Endothelial cell of umbilical vein (primary cell): ENCODE data around the gene CCDC88B. TPM values are rescaled to one million over a fixed set of nuclear protein-coding genes. Genes with fewer than 3 reads are reported as not detected.

Experiments
- BruUV-seq: library from RNA; stranded (reverse); fragments of 400-500 nt; replicated peaks from 2 replicates; lab custom pipeline; 2021; lab: Mats Ljungman, UMichigan
- CTCF ChIA-PET: fragments of 300-600, 350-600 bp; sonication (Branson Sonifier 250); formaldehyde crosslinking; loops from one replicate; lab custom pipeline; 2021; ENCODE audit warnings: antibody characterized with exemption, inconsistent platforms; lab: Charles Lee
- POLR2A ChIA-PET: fragments of 300-600, 350-600 bp; sonication (Branson Sonifier 250); formaldehyde crosslinking; loops from one replicate; lab custom pipeline; 2021; ENCODE audit warnings: antibody characterized with exemption, inconsistent platforms; lab: Charles Lee
- DNase-seq: peaks from one replicate; pipeline ENCODE4 v3.0.0-alpha.2; 2011; ENCODE audit warnings: low read depth, low spot score
- FAIRE-seq: peaks from 2 replicates; lab custom pipeline; 2011; peaks lifted over from hg19 to GRCh38; lab: Jason Lieb, UNC
- H2AFZ ChIP-seq: 2 replicates; pipeline ENCODE4 v1.6.0; 2012; ENCODE audit warnings: low read depth, low read length, control low read depth, inconsistent platforms
- H3K27ac ChIP-seq: 2 replicates; pipeline ENCODE4 v1.5.1; 2011; ENCODE audit warnings: low read depth, mild to moderate bottlenecking, control low read depth, low read length, moderate library complexity; ENCODE audit not compliant: insufficient read depth
- H3K27me3 ChIP-seq, 2 experiments: 2 replicates each; pipeline versions ENCODE4 v1.6.0 to v1.6.1; 2011; ENCODE audit warnings: low read length in 2 of 2, mixed read lengths in 1 of 2; ENCODE audit not compliant: control insufficient read depth in 2 of 2, insufficient read depth in 2 of 2
- H3K36me3 ChIP-seq, 2 experiments: 2 replicates in 1 of 2; 3 replicates in 1 of 2; pipeline ENCODE4 v1.5.1; 2011; ENCODE audit warnings: low read length in 2 of 2, mild to moderate bottlenecking in 1 of 2, moderate library complexity in 1 of 2; ENCODE audit not compliant: control insufficient read depth in 2 of 2, insufficient read depth in 2 of 2; ENCODE audit errors: extremely low read depth in 1 of 2
- H3K4me1 ChIP-seq: 3 replicates; pipeline ENCODE4 v1.5.1; 2011; ENCODE audit warnings: mild to moderate bottlenecking, low read length; ENCODE audit not compliant: control insufficient read depth, insufficient read depth; ENCODE audit errors: extremely low read depth
- H3K4me2 ChIP-seq: 2 replicates; pipeline ENCODE4 v1.6.1; 2011; ENCODE audit warnings: low read length, control low read depth, mixed read lengths; ENCODE audit not compliant: insufficient read depth
- H3K4me3 ChIP-seq, 3 experiments: fragments of 200-600 bp in 1 of 3; sonication (generic), shearing (Covaris generic) in 1 of 3; replicated peaks in 1 of 3; 2 replicates each; pipeline ENCODE4 v1.5.1; 2011 to 2016; ENCODE audit warnings: control low read depth in 3 of 3, low read length in 3 of 3, mild to moderate bottlenecking in 2 of 3, inconsistent platforms in 1 of 3, low read depth in 1 of 3, moderate library complexity in 1 of 3; ENCODE audit not compliant: insufficient read depth in 1 of 3
- H3K79me2 ChIP-seq: 2 replicates; pipeline ENCODE4 v1.6.0; 2012; ENCODE audit warnings: low read length, inconsistent platforms; ENCODE audit not compliant: control insufficient read depth, insufficient read depth
- H3K9ac ChIP-seq: replicated peaks from 2 replicates; pipeline ENCODE3; 2011; ENCODE audit warnings: low read length, control low read depth; ENCODE audit not compliant: insufficient read depth; ENCODE audit errors: extremely low read depth
- H3K9me1 ChIP-seq: replicated peaks from 3 replicates; pipeline ENCODE4 v1.6.0; 2011; ENCODE audit warnings: mild to moderate bottlenecking, low read length; ENCODE audit not compliant: control insufficient read depth, insufficient read depth; ENCODE audit errors: extremely low read depth
- H3K9me3 ChIP-seq: replicated peaks from 2 replicates; pipeline ENCODE4 v1.5.1; 2012; ENCODE audit warnings: low read length, inconsistent platforms; ENCODE audit not compliant: control insufficient read depth, insufficient read depth
- H4K20me1 ChIP-seq: replicated peaks from 2 replicates; pipeline ENCODE3; 2011; ENCODE audit warnings: mild to moderate bottlenecking, low read length; ENCODE audit not compliant: control insufficient read depth, insufficient read depth; ENCODE audit errors: extremely low read depth
- EZH2 ChIP-seq: IDR thresholded peaks from 2 replicates; pipeline ENCODE4 v1.6.1; 2012; ENCODE audit warnings: borderline replicate concordance, low read depth, mild to moderate bottlenecking, moderate library complexity, low read length, inconsistent platforms; ENCODE audit not compliant: severe bottlenecking
- GATA2 ChIP-seq: IDR thresholded peaks from 2 replicates; pipeline ENCODE4 v1.7.0; 2011; ENCODE audit warnings: low read depth, mild to moderate bottlenecking, moderate library complexity, mixed read lengths, low read length; ENCODE audit not compliant: insufficient read length, insufficient read depth
- dilution Hi-C: fragments of 300-500 bp; cut with MboI; formaldehyde crosslinking; loops from one replicate; pipeline ENCODE4 v1.15.0; 2019; ENCODE audit warnings: low sequenced_read_pairs; ENCODE audit not compliant: extremely low pct_ligation_motif_present
- intact Hi-C: fragments of 100-400 bp; cut with micrococcal nuclease; formaldehyde crosslinking; loops from one replicate; pipeline ENCODE4 v1.10.0; 2022
- polyA plus RNA-seq, 4 experiments: library from polyadenylated mRNA; depleted of rRNA in 3 of 4; stranded (reverse) in 3 of 4; unstranded in 1 of 4; fragments of >200 nt; gene quantifications; 2 replicates each; pipeline versions ENCODE4 v1.2.1 to v1.2.3, GENCODE V29; 2011 to 2012; ENCODE audit warnings: missing spikeins in 1 of 4
- total RNA-seq: library from RNA; stranded (reverse); gene quantifications from 2 replicates; pipeline ENCODE4 v1.2.3, GENCODE V29; 2021
- TF ChIP-seq, protein P1 (sequence below), 2 donors: IDR thresholded peaks; 1 replicate in 1 of 2; 2 replicates in 1 of 2; pipeline ENCODE4 v1.5.1; 2011; ENCODE audit warnings: low read length in 2 of 2, mild to moderate bottlenecking in 2 of 2, moderate library complexity in 2 of 2, control low read depth in 1 of 2, inconsistent platforms in 1 of 2, low read depth in 1 of 2; ENCODE audit not compliant: insufficient read depth in 1 of 2; ENCODE audit errors: extremely low read depth in 1 of 2

The CCDC88B gene
- total and polyA plus RNA-seq, 2 donors (not counting 3 experiments of a cell fraction or from before 2014, with no cell fraction given) = 1.8 to 2.7 TPM

DNA sequence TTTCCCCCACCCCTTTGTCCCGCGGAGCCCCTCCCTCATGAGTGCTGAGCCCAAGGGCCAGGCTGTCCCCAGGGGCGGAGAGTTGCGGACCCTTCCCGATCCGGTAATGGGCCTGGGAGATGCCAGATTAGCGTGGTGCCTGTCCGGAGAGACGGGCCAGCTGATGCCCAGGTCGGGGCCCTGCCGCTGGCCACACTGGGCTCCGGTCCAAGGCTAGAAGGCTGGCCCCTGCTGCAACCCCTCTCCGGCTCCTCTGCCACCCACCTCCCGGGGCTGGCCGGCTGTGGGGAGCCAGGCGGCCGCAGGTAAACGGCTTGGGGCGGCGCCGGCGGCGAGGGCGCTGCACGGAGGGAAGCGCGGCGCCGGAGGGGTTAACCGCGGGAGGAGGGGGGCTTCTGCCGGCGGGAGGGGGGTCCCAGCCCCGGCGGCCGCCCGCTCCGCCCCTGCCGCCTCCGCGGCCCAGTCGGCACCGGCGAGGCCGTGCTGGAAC, 48.7 kb upstream of the CCDC88B start, which contains the start of gene KCNK4:
Gene KCNK4, plus strand, starts transcription at position 41 of the 490 bp plus-strand sequence. CDS start 1,717 bp downstream, outside the sequence.
- FAIRE-seq (no peak), DNase-seq (no peak)
- no TSS peak for BruUV-seq
- Histone ChIP-seq H3K9me1 (no peaks in the 10 kb centered on the region), H3K9ac (no peak within 1 kb of the TSS), H4K20me1 (no peaks in the 10 kb centered on the region), H3K4me2 (no peak within 1 kb of the TSS), H3K4me1 (peaks cover under 1% of the 10 kb centered on the region), H3K4me3 (no peak within 1 kb of the TSS), H3K9me3 (no peaks in the 10 kb centered on the region), H3K79me2 (no peaks in the 10 kb centered on the region), H3K27ac (no peak within 1 kb of the TSS), H3K27me3 (peaks cover 43 to 55% of the 10 kb centered on the region in 2 experiments), H2AFZ (no peak within 1 kb of the TSS), H3K36me3 (no peaks in the 10 kb centered on the region)
- POLR2A ChIA-PET = no interaction called here
- intact Hi-C loops (no loop called here), dilution Hi-C loops (no loop called here)
- CTCF ChIA-PET = interaction anchor here (2.9 to 4.5 kb wide), 2 partner anchors 10 to 13 kb away, joined by 17 to 23 read pairs; partner anchors contain the start of gene ESRRA
- TF ChIP-seq, protein P1, sequence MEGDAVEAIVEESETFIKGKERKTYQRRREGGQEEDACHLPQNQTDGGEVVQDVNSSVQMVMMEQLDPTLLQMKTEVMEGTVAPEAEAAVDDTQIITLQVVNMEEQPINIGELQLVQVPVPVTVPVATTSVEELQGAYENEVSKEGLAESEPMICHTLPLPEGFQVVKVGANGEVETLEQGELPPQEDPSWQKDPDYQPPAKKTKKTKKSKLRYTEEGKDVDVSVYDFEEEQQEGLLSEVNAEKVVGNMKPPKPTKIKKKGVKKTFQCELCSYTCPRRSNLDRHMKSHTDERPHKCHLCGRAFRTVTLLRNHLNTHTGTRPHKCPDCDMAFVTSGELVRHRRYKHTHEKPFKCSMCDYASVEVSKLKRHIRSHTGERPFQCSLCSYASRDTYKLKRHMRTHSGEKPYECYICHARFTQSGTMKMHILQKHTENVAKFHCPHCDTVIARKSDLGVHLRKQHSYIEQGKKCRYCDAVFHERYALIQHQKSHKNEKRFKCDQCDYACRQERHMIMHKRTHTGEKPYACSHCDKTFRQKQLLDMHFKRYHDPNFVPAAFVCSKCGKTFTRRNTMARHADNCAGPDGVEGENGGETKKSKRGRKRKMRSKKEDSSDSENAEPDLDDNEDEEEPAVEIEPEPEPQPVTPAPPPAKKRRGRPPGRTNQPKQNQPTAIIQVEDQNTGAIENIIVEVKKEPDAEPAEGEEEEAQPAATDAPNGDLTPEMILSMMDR (IDR thresholded peaks at IDR 0.05; ENCODE audit: extremely low read depth in 1 of 2, insufficient read depth in 1 of 2, low read depth in 1 of 2, low read length in 2 of 2) = no peak

DNA sequence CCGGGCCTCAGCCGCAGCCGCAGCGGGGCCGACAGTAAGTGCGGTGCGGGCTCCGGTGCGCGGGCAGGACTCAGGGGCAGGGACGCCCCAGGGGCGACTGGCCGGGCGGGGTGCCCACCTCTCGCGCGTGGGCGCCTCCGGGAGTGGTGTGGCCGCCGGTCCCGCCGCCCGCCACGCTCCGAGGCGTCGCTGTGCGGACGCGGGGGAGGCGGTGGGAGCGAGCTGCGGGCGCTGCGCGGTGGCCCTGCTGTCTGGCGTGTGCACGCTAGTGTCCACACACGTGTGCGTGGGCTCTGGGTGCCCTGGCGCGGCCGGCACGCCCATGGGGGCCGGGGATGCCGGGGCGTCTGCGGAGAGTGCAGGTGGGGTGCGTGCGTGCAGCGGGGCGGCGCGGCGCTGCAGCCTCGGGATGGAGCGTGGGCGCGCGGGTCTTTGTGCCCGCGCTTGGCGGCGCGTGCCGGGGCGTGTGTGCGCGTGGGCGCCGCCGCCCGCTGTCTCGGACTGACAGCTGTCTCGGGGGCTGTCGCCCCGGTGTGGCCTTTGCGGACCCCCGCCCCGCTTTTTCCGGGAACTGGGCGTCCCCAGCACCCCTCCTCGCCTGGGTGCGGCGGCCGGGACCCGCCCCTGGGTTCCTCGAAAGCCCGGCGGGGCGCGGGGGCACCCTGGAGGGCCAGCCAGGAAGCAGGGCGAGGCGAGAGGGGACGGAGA, 48.1 kb upstream of the CCDC88B start:
- Histone ChIP-seq H3K27me3 (peaks cover 49 to 61% of the 10 kb centered on the region in 2 experiments), H3K4me1 (no peaks in the 10 kb centered on the region), H3K4me2 (no peak overlapping the region), H3K9me1 (no peaks in the 10 kb centered on the region), H3K9ac (no peak overlapping the region), H2AFZ (no peak overlapping the region), H3K4me3 (no peak overlapping the region), H3K9me3 (no peaks in the 10 kb centered on the region), H3K36me3 (no peaks in the 10 kb centered on the region), H3K27ac (no peak overlapping the region), H4K20me1 (no peaks in the 10 kb centered on the region), H3K79me2 (no peaks in the 10 kb centered on the region)
- no TSS peak for BruUV-seq
- POLR2A ChIA-PET = no interaction called here
- intact Hi-C loops (no loop called here), dilution Hi-C loops (no loop called here)
- no peak for FAIRE-seq
- CTCF ChIA-PET = interaction anchor here (1.7 to 4.5 kb wide), 3 partner anchors 9 to 13 kb away, joined by 10 to 23 read pairs (median 17); partner anchors contain the start of genes CATSPERZ and ESRRA
- DNase-seq = no peak
- TF ChIP-seq EZH2 (peak; percentile 99), GATA2 (no peak)
